Putamen (tissue), 1 donor: Measurements from ENCODE around the gene PTCD2.
A peak's percentile ranks its signal among the peaks of the same experiment; 100 is the strongest.

ENCODE experiments used
- DNase-seq: peaks from one replicate; pipeline ENCODE4 v3.0.0-alpha.2; 2016; ENCODE audit warnings: low spot score

The PTCD2 gene

GRCh38 chr5:72347801-72348308 is 27.7 kb downstream of the PTCD2 start:
- peak; percentile 42 for DNase-seq

GRCh38 chr5:72351376-72351775 is 31.2 kb downstream of the PTCD2 start:
- no peak for DNase-seq

GRCh38 chr5:72352616-72353015 is 32.4 kb downstream of the PTCD2 start:
- DNase-seq: no peak

- no peak for DNase-seq
Observed at GRCh38 chr5:72353046-72353445, 32.9 kb downstream of the PTCD2 start.

GRCh38 chr5:72355706-72356299 is 35.6 kb downstream of the PTCD2 start:
- peak; percentile 52 for DNase-seq

- DNase-seq: no peak
Observed at GRCh38 chr5:72356361-72356760, 36.2 kb downstream of the PTCD2 start.

- DNase-seq: no peak
Observed at GRCh38 chr5:72358925-72359324, 38.8 kb downstream of the PTCD2 start.

GRCh38 chr5:72359886-72360285 is 39.7 kb downstream of the PTCD2 start:
- DNase-seq: no peak

- peak; percentile 80 for DNase-seq
Observed at GRCh38 chr5:72363166-72363802, 43.1 kb downstream of the PTCD2 start.

GRCh38 chr5:72364171-72364570 is 44.0 kb downstream of the PTCD2 start:
- DNase-seq: no peak

GRCh38 chr5:72364951-72365350 is 44.8 kb downstream of the PTCD2 start:
- no peak for DNase-seq

GRCh38 chr5:72366324-72366976 is 46.3 kb downstream of the PTCD2 start:
- DNase-seq: peak; percentile 56

GRCh38 chr5:72368271-72368670 is 48.1 kb downstream of the PTCD2 start:
- DNase-seq: no peak

GRCh38 chr5:72369301-72369700 is 49.1 kb downstream of the PTCD2 start:
- no peak for DNase-seq

- DNase-seq: no peak
Observed at GRCh38 chr5:72369711-72370110, 49.5 kb downstream of the PTCD2 start.

GRCh38 chr5:72372331-72372730 is 52.2 kb downstream of the PTCD2 start:
- no peak for DNase-seq

- no peak for DNase-seq
Observed at GRCh38 chr5:72372923-72373322, 52.8 kb downstream of the PTCD2 start.

GRCh38 chr5:72374844-72375243 is 54.7 kb downstream of the PTCD2 start:
- DNase-seq: no peak

- no peak for DNase-seq
Observed at GRCh38 chr5:72376381-72376780, 56.2 kb downstream of the PTCD2 start.

GRCh38 chr5:72377910-72378638 is 57.9 kb downstream of the PTCD2 start:
- no peak for DNase-seq

- no peak for DNase-seq
Observed at GRCh38 chr5:72378639-72379289, 58.6 kb downstream of the PTCD2 start.

GRCh38 chr5:72379936-72380335 is 59.8 kb downstream of the PTCD2 start:
- no peak for DNase-seq
